Measurements from ENCODE around the gene MICAL3.

Gene MICAL3

GRCh38 chr22:17808693-17809403, 215.5 kb downstream of the MICAL3 start:
- no peak for DNase-seq

- no peak for DNase-seq
Observed at GRCh38 chr22:17807578-17808410, 216.6 kb downstream of the MICAL3 start.

GRCh38 chr22:17807086-17807485, 217.3 kb downstream of the MICAL3 start:
- DNase-seq, result no peak

GRCh38 chr22:17806437-17806836, 217.9 kb downstream of the MICAL3 start:
- DNase-seq, result no peak

GRCh38 chr22:17804331-17805080, 219.9 kb downstream of the MICAL3 start:
- DNase-seq, result no peak

- no peak for DNase-seq
Observed at GRCh38 chr22:17803609-17804270, 220.6 kb downstream of the MICAL3 start.

- DNase-seq, result no peak
Observed at GRCh38 chr22:17802822-17803221, 221.5 kb downstream of the MICAL3 start.

GRCh38 chr22:17802411-17802810, 221.9 kb downstream of the MICAL3 start:
- DNase-seq, result no peak

- peak; percentile 44 for DNase-seq
Observed at GRCh38 chr22:17797721-17798559, 226.4 kb downstream of the MICAL3 start.

- no peak for DNase-seq
Observed at GRCh38 chr22:17796695-17797094, 227.7 kb downstream of the MICAL3 start.

GRCh38 chr22:17795661-17796548, 228.5 kb downstream of the MICAL3 start:
- no peak for DNase-seq

- DNase-seq, result no peak
Observed at GRCh38 chr22:17794726-17795542, 229.4 kb downstream of the MICAL3 start.

- DNase-seq, result no peak
Observed at GRCh38 chr22:17792854-17793434, 231.4 kb downstream of the MICAL3 start.

- DNase-seq, result no peak
Observed at GRCh38 chr22:17792299-17792698, 232.1 kb downstream of the MICAL3 start.

- DNase-seq, result no peak
Observed at GRCh38 chr22:17791196-17791595, 233.2 kb downstream of the MICAL3 start.

GRCh38 chr22:17789379-17790200, 234.8 kb downstream of the MICAL3 start:
- no peak for DNase-seq

GRCh38 chr22:17788528-17789378, 235.6 kb downstream of the MICAL3 start:
- DNase-seq, result no peak
